GM12878 (cell line): ENCODE measurements around the gene LARP1B. TPM values are rescaled to one million over a fixed set of nuclear protein-coding genes. Genes with fewer than 3 reads are reported as not detected.

Experiments
- ATAC-seq: fragments of 200-7000 bp; cut with Tn5 transposase; 3 replicates; pipeline ENCODE4 v1.9.1; 2020; ENCODE audit warnings: mild to moderate bottlenecking, moderate library complexity
- BruUV-seq: library from RNA; stranded (reverse); fragments of 400-500 nt; replicated peaks from 2 replicates; lab custom pipeline; 2021; lab: Mats Ljungman, UMichigan
- CTCF ChIA-PET: fragments of 300-600 bp; sonication (Branson Sonifier 250); formaldehyde crosslinking; extraction: SDS; loops from one replicate; lab custom pipeline; 2021; ENCODE audit warnings: inconsistent platforms; lab: Yijun Ruan, JAX
- POLR2A ChIA-PET: fragments of 350-600 bp; formaldehyde crosslinking; extraction: SDS; loops from one replicate; lab custom pipeline; 2021; ENCODE audit warnings: inconsistent platforms; lab: Charles Lee
- RAD21 ChIA-PET: fragments of 300-600 bp; sonication (Branson Sonifier 250); formaldehyde crosslinking; loops from one replicate; lab custom pipeline; 2023; ENCODE audit warnings: antibody characterized with exemption; ENCODE audit not compliant: unreplicated experiment; lab: Charles Lee
- SMC1A ChIA-PET: fragments of 300-600 bp; sonication (Branson Sonifier 250); formaldehyde crosslinking; loops from one replicate; lab custom pipeline; 2023; ENCODE audit not compliant: unreplicated experiment, uncharacterized antibody; lab: Charles Lee
- DNase-seq: peaks from one replicate; pipeline ENCODE4 v3.0.0-alpha.2; 2011; ENCODE audit warnings: low read depth, low spot score
- FAIRE-seq: peaks from 3 replicates; lab custom pipeline; 2011; peaks lifted over from hg19 to GRCh38; lab: Jason Lieb, UNC
- H2AFZ ChIP-seq: 2 replicates; pipeline ENCODE4 v1.6.0; 2011; ENCODE audit warnings: low read depth, low read length, control low read depth; ENCODE audit not compliant: control insufficient read depth
- H3K27ac ChIP-seq: 2 replicates; pipeline ENCODE4 v1.5.1; 2011; ENCODE audit warnings: control low read depth; ENCODE audit not compliant: control insufficient read depth, insufficient read depth
- H3K27me3 ChIP-seq, 2 experiments: replicated peaks in 1 of 2; 2 replicates each; pipeline versions ENCODE4 v1.6.0 to v1.6.1; 2011; ENCODE audit warnings: low read length in 1 of 2; ENCODE audit not compliant: control insufficient read depth in 2 of 2, insufficient read depth in 2 of 2
- H3K36me3 ChIP-seq, 2 experiments: 2 replicates each; pipeline ENCODE4 v1.5.1; 2011; ENCODE audit warnings: low read length in 1 of 2; ENCODE audit not compliant: control insufficient read depth in 2 of 2, insufficient read depth in 2 of 2
- H3K4me1 ChIP-seq: 2 replicates; pipeline ENCODE4 v1.6.1; 2011; ENCODE audit warnings: mild to moderate bottlenecking, low read length, moderate library complexity, mixed read lengths; ENCODE audit not compliant: control insufficient read depth, insufficient read depth
- H3K4me2 ChIP-seq: 2 replicates; pipeline ENCODE4 v1.6.0; 2011; ENCODE audit warnings: control low read depth; ENCODE audit not compliant: control insufficient read depth, insufficient read depth
- H3K4me3 ChIP-seq: fragments of 200-600 bp; sonication (generic); 2 replicates; pipeline ENCODE4 v1.5.1; 2016
- H3K79me2 ChIP-seq: 2 replicates; pipeline ENCODE4 v1.6.0; 2011; ENCODE audit warnings: low read length; ENCODE audit not compliant: control insufficient read depth, insufficient read depth
- H3K9ac ChIP-seq: 2 replicates; pipeline ENCODE4 v1.8.0; 2011; ENCODE audit warnings: low read length, control low read depth, mixed read lengths; ENCODE audit not compliant: control insufficient read depth, insufficient read depth
- H3K9me3 ChIP-seq: replicated peaks from 3 replicates; pipeline ENCODE4 v1.5.1; 2011; ENCODE audit warnings: mild to moderate bottlenecking, low read length; ENCODE audit not compliant: control insufficient read depth, insufficient read depth
- H4K20me1 ChIP-seq: 2 replicates; pipeline ENCODE4 v1.6.0; 2011; ENCODE audit not compliant: control insufficient read depth, insufficient read depth
- PML ChIP-seq: IDR thresholded peaks from 2 replicates; pipeline ENCODE4 v1.6.1; 2012; ENCODE audit warnings: low read length, inconsistent platforms
- POLR2A ChIP-seq: IDR thresholded peaks from 2 replicates; pipeline ENCODE4 v1.6.1; 2011; ENCODE audit warnings: low read depth, mild to moderate bottlenecking, low read length
- SRF ChIP-seq, 2 experiments: IDR thresholded peaks; 2 replicates each; pipeline ENCODE4 v1.6.1; 2011; ENCODE audit warnings: low read depth in 2 of 2, low read length in 2 of 2, mild to moderate bottlenecking in 1 of 2, moderate library complexity in 1 of 2
- ZBTB40 ChIP-seq: fragments of 450-650 bp; IDR thresholded peaks from 2 replicates; pipeline ENCODE4 v1.6.1; 2016; ENCODE audit warnings: mild to moderate bottlenecking, moderate library complexity, borderline replicate concordance
- WGBS: methylation state at CpG from one replicate; pipeline ENCODE4 v1.1.6; 2016; ENCODE audit warnings: low lambda C conversion rate; ENCODE audit not compliant: insufficient replicate concordance, insufficient coverage; ENCODE audit errors: missing lambda C conversion rate; 5-methylcytosine and 5-hydroxymethylcytosine counted together
- in situ Hi-C: fragments of 300-500 bp; cut with MboI; formaldehyde crosslinking; loops from 9 replicates; pipeline ENCODE4 v1.14.3; 2018; ENCODE audit warnings: mixed read lengths
- intact Hi-C: fragments of 100-400 bp; cut with micrococcal nuclease; formaldehyde crosslinking; loops from one replicate; pipeline ENCODE4 v1.14.2; 2022; ENCODE audit not compliant: unreplicated experiment
- polyA plus RNA-seq, 11 experiments: library from polyadenylated mRNA; depleted of rRNA in 4 of 11; unstranded in 6 of 11; stranded (reverse) in 5 of 11; fragments of >200 nt; fragmentation: Nextera tagmentation in 4 of 11; fragmentation: Illumina TruSeq in 1 of 11; extraction: Ambion mirVana in 4 of 11; extraction: Trizol in 1 of 11; gene quantifications; 1 replicate in 1 of 11; 2 replicates in 10 of 11; pipeline versions ENCODE4 v1.2.1 to v1.2.3, GENCODE V29; 2011 to 2016; ENCODE audit warnings: inconsistent platforms in 2 of 11, missing spikeins in 2 of 11, low read depth in 1 of 11
- total RNA-seq, 4 experiments: library from RNA; depleted of rRNA in 3 of 4; stranded (reverse); fragments of >200 nt in 3 of 4; fragmentation: Illumina TruSeq in 1 of 4; extraction: Trizol in 1 of 4; gene quantifications; 2 replicates each; pipeline versions ENCODE4 v1.2.1 to v1.2.3, GENCODE V29; 2013 to 2021
- TF ChIP-seq, protein P1 (sequence below): fragments of 450-650 bp; IDR thresholded peaks from 2 replicates; pipeline ENCODE4 v1.6.1; 2017; ENCODE audit warnings: low read depth, mild to moderate bottlenecking, moderate library complexity
- TF ChIP-seq, protein P2 (sequence below): fragments of 450-650 bp; IDR thresholded peaks from 2 replicates; pipeline ENCODE4 v1.6.1; 2017; ENCODE audit warnings: mild to moderate bottlenecking
- TF ChIP-seq, protein P3 (sequence below): fragments of 150-350 bp; IDR thresholded peaks from 2 replicates; pipeline ENCODE4 v1.6.1; 2016; ENCODE audit warnings: low read depth, low read length

The LARP1B gene
- total and polyA plus RNA-seq, 10 of the 15 experiments (the other 5 are each of a cell fraction or from before 2014, with no cell fraction given): 9.2 to 30.9 (median 14.7) TPM

DNA sequence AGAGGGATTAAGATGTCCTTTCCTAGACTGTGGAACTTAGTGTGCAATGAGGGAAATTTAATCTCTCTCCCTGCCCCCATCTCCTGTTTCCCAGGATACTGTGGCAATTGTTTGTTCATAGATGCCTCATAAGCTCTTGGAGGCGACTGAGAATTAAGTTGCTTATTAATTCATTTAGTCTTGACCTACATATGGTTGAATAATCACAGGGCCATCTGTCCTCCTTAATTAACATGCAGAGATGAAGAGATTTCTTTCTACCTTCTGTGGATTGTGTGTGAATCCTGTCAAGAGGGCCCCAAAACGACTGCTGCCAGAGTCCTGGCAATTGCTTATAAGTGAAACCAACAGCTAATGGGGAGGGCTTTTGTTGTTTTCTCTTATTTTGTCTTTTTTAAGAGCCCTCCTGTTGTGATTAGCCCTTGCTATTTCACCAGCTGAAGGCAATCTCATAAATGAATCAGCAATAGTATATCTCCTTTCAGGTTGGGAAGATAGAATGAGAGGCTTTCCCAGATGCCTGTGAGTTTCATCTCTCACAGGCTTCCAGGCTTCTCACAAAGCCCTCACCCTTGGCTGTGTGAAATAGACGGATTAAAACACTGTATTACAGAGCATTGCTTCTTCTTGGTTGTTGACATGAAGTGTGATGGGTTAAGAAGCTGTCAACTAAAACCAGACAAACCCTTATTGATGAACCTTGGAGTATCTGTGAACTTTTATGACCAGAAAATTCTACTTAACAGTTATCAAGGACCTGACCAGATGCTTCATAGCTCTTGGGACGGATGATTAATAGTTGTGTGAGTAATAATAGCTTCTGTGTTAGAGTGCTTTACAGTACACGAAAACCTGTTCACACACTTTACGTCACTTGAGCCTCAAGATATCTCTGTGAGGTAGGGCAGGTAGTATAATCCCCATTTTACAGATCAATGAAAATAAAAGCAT, 168.0 kb downstream of the LARP1B start:
- no peaks in the 10 kb centered on the region for H3K79me2 ChIP-seq
- ChIA-PET CTCF (interaction anchor here (0.8 kb wide), 1 partner anchor 8 kb away, joined by 3 read pairs; no protein-coding TSS in a partner anchor), POLR2A (no interaction called here), SMC1A (interaction anchor here (1.3 kb wide), 1 partner anchor 36 kb away, joined by 3 read pairs; no protein-coding TSS in a partner anchor), RAD21 (no interaction called here)
- H4K20me1 ChIP-seq: no peaks in the 10 kb centered on the region
- H2AFZ ChIP-seq: no peak overlapping the region
- WGBS: 41% methylated on average over 6 of the region's 6 CpGs
- H3K27ac ChIP-seq: no peak overlapping the region
- ATAC-seq (no peak), FAIRE-seq (no peak), DNase-seq (no peak)
- no peaks in the 10 kb centered on the region for H3K36me3 ChIP-seq
- no peaks in the 10 kb centered on the region for H3K4me1 ChIP-seq
- H3K4me2 ChIP-seq: no peak overlapping the region
- no peaks in the 10 kb centered on the region for H3K9me3 ChIP-seq
- no peak overlapping the region for H3K4me3 ChIP-seq
- no TSS peak for BruUV-seq
- intact Hi-C loops (no loop called here), in situ Hi-C loops (no loop called here)
- no peaks in the 10 kb centered on the region for H3K27me3 ChIP-seq
- no peak overlapping the region for H3K9ac ChIP-seq
- TF ChIP-seq SRF (IDR thresholded peaks at IDR 0.05; ENCODE audit: low read depth in 2 of 2, low read length in 2 of 2): no peak
- TF ChIP-seq, protein P1, sequence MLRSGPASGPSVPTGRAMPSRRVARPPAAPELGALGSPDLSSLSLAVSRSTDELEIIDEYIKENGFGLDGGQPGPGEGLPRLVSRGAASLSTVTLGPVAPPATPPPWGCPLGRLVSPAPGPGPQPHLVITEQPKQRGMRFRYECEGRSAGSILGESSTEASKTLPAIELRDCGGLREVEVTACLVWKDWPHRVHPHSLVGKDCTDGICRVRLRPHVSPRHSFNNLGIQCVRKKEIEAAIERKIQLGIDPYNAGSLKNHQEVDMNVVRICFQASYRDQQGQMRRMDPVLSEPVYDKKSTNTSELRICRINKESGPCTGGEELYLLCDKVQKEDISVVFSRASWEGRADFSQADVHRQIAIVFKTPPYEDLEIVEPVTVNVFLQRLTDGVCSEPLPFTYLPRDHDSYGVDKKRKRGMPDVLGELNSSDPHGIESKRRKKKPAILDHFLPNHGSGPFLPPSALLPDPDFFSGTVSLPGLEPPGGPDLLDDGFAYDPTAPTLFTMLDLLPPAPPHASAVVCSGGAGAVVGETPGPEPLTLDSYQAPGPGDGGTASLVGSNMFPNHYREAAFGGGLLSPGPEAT: no peak
- TF ChIP-seq, protein P2, sequence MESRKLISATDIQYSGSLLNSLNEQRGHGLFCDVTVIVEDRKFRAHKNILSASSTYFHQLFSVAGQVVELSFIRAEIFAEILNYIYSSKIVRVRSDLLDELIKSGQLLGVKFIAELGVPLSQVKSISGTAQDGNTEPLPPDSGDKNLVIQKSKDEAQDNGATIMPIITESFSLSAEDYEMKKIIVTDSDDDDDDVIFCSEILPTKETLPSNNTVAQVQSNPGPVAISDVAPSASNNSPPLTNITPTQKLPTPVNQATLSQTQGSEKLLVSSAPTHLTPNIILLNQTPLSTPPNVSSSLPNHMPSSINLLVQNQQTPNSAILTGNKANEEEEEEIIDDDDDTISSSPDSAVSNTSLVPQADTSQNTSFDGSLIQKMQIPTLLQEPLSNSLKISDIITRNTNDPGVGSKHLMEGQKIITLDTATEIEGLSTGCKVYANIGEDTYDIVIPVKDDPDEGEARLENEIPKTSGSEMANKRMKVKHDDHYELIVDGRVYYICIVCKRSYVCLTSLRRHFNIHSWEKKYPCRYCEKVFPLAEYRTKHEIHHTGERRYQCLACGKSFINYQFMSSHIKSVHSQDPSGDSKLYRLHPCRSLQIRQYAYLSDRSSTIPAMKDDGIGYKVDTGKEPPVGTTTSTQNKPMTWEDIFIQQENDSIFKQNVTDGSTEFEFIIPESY: no peak
- TF ChIP-seq PML: no peak
- TF ChIP-seq ZBTB40: no peak
- no peak for TF ChIP-seq POLR2A
- TF ChIP-seq, protein P3, sequence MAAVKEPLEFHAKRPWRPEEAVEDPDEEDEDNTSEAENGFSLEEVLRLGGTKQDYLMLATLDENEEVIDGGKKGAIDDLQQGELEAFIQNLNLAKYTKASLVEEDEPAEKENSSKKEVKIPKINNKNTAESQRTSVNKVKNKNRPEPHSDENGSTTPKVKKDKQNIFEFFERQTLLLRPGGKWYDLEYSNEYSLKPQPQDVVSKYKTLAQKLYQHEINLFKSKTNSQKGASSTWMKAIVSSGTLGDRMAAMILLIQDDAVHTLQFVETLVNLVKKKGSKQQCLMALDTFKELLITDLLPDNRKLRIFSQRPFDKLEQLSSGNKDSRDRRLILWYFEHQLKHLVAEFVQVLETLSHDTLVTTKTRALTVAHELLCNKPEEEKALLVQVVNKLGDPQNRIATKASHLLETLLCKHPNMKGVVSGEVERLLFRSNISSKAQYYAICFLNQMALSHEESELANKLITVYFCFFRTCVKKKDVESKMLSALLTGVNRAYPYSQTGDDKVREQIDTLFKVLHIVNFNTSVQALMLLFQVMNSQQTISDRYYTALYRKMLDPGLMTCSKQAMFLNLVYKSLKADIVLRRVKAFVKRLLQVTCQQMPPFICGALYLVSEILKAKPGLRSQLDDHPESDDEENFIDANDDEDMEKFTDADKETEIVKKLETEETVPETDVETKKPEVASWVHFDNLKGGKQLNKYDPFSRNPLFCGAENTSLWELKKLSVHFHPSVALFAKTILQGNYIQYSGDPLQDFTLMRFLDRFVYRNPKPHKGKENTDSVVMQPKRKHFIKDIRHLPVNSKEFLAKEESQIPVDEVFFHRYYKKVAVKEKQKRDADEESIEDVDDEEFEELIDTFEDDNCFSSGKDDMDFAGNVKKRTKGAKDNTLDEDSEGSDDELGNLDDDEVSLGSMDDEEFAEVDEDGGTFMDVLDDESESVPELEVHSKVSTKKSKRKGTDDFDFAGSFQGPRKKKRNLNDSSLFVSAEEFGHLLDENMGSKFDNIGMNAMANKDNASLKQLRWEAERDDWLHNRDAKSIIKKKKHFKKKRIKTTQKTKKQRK: no peak
